Stimulated activated CD4-positive, alpha-beta T cell treated with anti-CD3 and anti-CD28 coated beads, Interleukin-2, amount 100 ng/mL, for 24 hours (primary cell): ENCODE measurements around the gene RAB3A.

ENCODE experiments used
- DNase-seq, 2 donors: peaks; one replicate each; pipeline ENCODE4 v3.0.0-alpha.2; 2020

Gene RAB3A

DNA sequence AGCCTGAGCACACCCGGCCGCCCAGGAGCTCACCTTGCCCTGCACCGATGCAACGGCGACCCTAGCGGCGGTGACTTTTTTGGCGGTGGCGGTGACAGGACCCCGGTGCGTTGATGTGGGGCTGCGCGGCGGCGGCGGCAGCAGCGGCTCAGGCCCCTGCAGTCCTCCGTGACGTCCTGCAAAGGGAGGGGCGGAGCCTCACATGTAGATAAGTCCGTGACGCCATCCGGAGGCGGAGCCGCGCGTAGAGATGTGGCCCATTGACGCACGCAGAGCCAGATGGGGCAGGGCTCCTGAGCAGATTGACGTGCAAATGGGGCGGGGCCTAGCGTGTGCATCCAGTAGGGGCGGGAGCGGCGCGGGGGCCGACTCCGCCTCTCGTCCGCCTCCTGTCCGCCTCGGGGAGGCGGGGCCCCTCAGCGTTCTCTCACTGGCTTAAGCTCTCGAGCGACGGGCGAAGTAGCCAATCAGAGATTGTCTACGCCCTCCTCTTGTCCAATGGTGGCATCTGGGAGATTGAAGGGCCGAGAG lies at the start of gene RAB3A:
Gene RAB3A (minus strand): TSS at position 180 of the 531 bp plus-strand sequence. CDS start 1,302 bp downstream, outside the sequence.
- DNase-seq, result peak; percentile 99 to 100

- DNase-seq, result no peak
Observed at GRCh38 chr19:18253130-18253529, 49.3 kb upstream of the RAB3A start.

DNA sequence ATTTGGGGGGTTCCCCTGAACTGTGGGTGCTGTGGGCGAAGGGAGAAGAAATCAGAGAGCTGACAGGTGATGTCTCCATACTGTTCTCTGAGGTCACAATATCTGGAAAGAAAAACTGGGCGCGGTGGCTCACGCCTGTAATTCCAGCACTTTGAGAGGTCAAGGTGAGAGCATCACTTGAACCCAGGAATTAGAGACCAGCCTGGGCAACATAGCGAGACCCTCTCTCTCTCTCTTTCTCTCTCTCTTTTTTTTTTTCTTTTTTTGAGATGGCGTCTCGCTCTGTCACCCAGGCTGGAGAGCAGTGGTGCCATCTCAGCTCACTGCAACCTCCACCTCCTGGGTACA lies 48.5 kb upstream of the RAB3A start:
- no peak for DNase-seq

DNA sequence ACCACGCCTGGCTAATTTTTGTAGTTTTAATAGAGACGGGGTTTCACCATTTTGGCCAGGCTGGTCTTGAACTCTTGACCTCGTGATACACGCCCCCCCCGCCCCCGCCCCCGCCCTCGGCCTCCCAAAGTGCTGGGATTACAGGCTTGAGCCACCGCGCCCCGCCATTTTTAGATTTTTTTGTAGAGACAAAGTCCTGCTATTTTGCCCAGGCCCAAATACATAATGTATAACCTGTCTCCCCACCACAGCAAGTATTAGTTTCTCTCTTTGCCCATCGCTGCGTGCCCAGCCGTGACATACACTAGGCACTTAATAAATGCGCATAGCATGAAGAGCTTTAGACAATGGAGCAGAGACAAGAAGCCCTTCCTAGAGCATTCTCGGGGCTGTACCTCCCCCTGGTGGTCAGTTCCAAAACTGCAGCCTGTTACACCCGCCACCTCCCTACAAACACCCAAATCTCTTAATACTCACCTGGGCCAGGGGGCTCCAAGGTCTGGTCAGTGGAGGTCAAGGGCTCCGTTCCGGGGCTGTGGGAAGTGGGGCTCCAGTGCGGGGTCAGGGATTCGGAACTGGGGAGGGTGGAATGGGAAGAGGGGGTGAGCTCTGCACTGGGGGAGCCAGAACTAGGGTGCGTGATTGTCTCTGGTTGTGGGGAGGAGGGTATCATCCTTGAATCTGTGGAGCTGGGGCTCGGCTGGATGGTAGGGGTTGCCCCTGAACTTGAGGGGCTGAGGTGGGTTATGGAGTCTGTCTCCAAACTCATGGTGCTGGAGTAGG lies 47.9 kb upstream of the RAB3A start:
- peak; percentile 86 to 89 for DNase-seq

- DNase-seq, result no peak
Observed at GRCh38 chr19:18249834-18250233, 46.0 kb upstream of the RAB3A start.

- no peak for DNase-seq
Observed at GRCh38 chr19:18245297-18245696, 41.5 kb upstream of the RAB3A start.

GRCh38 chr19:18239303-18239702 lies 35.5 kb upstream of the RAB3A start:
- DNase-seq, result no peak

DNA sequence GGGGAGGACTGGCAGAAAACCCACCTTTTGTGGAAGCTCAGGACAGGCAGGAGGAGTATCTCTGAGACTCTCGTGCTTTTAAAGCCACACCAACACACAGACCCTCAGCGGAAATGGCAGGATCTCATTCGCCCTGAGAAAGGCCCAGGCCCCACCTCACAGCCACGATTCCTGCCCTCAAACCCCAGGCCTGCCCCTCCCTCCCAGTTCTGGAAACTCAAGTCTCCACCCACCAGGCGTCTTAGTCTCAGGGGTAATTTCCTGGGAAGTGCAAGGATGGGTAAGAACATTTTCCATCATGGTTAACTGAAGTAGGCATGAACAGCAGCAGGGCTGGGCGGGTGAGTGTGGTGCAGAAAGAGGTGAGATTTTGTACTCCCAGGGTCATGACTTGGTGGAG lies 30.4 kb upstream of the RAB3A start:
- DNase-seq, result no peak

GRCh38 chr19:18233224-18233825 lies 29.5 kb upstream of the RAB3A start:
- peak; percentile 59 to 60 for DNase-seq

DNA sequence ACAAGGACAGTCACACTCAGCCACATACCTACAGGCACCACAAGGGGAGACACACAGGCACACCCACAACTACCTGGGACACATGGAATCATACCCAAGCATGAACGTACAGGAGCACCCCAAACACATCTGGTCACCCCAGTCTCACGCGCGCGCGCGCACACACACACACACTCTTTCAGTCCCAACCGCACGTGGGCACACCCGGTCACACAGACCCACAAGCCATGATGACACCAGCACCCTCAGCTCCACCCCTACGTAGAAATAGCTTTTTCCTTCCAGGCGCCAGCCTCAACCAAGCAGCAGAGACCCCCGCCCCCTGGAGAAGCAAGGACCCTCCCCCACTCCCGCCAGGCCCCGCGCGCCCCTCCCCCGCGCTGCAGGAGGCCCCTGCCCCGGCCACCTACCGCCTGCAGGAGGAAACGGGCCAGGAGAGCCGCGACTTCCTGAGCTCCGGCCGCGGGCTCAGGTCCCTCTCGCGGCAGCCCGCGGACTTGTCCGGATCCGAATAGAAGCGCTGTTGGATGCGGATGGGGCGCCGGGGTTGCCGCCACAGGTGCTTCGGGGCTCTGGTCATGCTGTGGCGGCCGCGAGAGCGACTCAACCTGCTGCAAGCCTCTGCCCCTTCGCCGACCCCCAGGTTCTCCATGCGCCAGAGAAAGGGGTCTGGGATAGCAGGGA lies 28.8 kb upstream of the RAB3A start:
- DNase-seq, result peak in 1 of 2 donors; percentile 13

GRCh38 chr19:18231775-18232174 lies 27.9 kb upstream of the RAB3A start:
- no peak for DNase-seq

DNA sequence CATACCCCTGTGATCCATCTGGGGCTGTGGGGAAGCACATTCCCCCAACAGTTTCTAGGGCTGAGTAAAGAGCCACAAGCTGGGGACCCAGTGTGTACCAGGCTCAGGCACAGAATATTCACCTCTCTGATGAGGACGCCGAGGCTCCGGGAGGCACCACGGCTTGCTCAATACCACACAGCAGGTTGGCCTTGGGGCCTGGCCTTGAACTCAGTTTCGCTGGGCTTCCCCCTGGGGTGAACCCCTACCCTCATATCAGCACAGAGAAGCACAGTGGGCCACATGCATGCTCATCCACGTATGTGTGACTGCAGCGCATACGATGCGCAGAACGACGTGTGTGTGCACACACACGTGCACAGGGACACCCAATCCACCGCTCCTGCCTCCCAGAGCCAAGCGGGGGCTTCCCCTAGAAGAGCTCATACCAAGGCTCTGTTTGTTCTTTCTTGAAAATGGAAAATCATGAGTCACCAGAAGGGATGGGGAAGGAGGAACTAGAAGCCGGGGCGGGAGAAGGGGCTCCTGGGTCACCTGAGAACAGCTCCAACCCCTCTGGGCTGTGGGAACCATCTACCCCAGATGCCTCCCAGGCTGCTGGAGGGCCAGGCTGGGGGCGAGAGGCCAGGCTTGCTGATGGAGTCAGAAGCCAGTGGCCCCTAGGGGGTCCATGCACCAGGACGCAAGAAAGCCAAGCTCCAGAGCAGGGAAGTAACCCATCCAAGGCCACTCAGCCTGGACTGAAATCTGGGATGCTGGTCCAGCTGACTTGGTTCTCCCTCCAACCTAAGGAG lies 27.3 kb upstream of the RAB3A start:
- DNase-seq, result peak in 1 of 2 donors; percentile 17

GRCh38 chr19:18229915-18230314 lies 26.1 kb upstream of the RAB3A start:
- no peak for DNase-seq

GRCh38 chr19:18229474-18229873 lies 25.6 kb upstream of the RAB3A start:
- peak in 1 of 2 donors; percentile 20 for DNase-seq

DNA sequence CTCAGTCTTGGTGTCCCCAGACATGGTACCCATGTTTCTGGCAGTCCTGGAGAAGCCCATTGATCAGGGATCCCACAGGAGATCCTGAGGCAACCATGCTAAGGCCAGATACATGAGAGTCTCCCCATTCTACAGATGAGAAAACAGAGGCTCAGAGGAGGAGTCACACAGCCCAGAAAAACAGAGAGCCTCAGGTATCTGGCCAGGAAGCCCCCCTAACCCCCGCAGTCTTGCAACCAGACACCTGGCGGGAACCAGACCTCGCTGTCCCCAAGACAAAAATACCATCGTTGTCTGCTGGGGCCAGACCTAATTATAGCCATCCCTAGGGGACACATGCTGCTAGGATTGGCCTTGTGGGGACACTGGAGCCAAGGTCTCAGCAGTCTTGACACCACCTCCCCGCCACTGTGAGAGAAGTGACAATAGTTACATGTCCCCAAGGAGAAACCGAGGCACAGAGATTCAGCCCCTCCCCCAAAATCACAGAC lies 24.0 kb upstream of the RAB3A start:
- no peak for DNase-seq

DNA sequence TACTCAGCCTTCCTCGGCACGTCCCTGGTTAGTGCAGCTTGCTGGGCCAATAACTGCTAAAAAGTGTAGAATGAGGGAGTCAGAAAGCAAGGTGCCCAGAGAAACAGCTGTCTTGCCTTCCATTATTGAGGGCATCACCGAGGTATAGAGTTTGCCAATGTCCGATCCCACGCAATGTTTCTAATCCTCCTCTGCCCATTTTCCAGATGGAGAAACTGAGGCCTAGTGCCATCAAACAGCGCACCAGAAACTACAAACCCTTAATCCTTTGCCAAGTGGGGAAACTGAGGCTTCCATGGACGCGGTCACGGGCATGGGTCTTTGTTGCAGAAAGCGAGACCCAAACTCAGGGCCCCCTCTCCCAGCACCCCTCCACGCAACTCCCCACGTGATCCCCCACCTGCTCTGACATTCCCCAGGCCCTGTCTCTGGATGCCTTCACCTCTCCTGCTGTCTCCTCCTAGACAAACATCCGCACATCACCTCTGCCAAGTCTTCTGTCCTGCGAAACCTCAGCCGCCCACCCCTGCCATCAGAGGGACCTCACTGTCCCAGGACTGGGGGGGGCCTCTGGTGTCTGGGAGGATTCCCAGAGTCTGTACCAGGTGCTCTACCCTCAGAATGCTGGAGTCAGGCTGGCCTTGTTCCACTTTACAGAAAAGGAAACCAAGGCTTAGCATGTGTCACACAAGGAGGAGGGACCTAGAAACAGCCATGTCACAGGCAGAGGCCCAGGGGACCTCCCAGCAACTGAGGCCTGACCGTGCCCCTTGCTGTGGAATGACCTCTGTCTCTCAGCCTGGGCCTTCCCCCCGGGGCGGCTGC lies 23.3 kb upstream of the RAB3A start:
- DNase-seq, result no peak

GRCh38 chr19:18225702-18226468 lies 22.0 kb upstream of the RAB3A start, which contains the start of gene PDE4C:
PDE4C (minus strand) TSS chr19:18226438; CDS start chr19:18226415, 23 bp downstream.
- DNase-seq, result no peak

DNA sequence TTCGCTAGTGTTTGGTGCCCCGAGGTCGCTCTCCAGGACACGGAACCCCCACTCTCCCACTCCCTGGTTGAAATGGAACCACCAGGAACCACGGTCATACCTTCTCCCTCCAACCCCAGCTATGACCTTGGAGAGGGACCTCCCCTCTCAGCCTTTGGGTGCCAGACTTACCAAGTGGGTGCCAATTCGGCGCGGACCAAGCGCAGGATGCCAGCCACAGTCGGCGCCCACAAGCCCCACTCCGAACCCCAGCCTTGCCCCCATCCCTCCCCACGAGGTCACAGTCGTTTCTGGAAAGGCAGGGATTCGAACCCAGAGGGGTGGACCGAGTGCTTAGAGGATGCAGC lies 21.5 kb upstream of the RAB3A start:
- DNase-seq, result no peak

DNA sequence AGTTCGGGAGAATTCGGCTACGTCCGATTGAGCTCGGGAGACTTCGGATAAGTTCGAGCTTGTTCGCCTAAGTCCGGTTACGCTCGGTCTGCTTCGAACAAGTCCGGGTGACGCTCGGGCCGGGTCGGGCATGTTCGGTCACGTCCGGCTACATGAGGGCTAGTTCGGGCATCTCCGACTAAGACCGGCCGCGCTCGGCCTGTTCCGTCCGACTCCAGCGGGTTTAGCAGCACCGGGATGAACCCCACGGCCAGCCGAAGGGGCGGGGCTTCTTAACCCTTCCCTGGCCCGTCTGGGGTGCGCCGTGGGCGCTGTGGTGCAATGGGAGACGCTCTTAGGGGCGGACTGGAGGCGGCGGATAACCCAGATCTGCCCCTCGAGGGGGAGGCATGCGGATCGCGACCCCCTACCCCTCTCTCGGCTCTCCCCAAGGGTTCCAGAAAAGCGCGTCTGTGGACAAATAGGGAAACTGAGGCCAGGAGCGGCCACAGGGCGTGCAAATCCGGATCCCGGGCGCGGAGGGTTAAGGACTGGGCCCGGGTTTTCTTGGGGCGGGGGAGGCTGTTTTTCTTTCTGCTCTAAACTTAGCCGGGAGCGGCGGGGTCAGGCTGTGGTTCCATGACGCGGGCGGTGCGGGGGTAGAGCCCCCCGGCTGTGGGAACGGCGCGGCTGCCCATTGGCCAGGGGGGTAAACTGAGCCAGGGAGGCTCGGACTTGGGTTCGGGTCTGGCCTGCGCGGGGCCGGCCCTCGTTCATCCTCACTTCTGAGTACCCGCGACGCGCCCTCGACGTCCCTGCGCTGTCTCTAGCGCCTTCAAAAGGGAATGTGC lies 20.9 kb upstream of the RAB3A start:
- DNase-seq, result peak; percentile 90 to 96
